ENCODE measurements around the gene MED27.
A peak's percentile ranks its signal among the peaks of the same experiment; 100 is the strongest.

MED27 gene

GRCh38 chr9:132044176-132044875 is 35.3 kb downstream of the MED27 start:
- DNase-seq (ENCODE audit: low read depth, low spot score) = no peak

- no peak for DNase-seq (ENCODE audit: low read depth, low spot score)
Measured at GRCh38 chr9:132043708-132044107, 36.0 kb downstream of the MED27 start.

- no peak for DNase-seq (ENCODE audit: low read depth, low spot score)
Measured at GRCh38 chr9:132042324-132042723, 37.3 kb downstream of the MED27 start.

- DNase-seq (ENCODE audit: low read depth, low spot score) = no peak
Measured at GRCh38 chr9:132041798-132042197, 37.9 kb downstream of the MED27 start.

GRCh38 chr9:132040808-132041207 is 38.9 kb downstream of the MED27 start:
- DNase-seq (ENCODE audit: low read depth, low spot score) = no peak

GRCh38 chr9:132040246-132040645 is 39.4 kb downstream of the MED27 start:
- DNase-seq (ENCODE audit: low read depth, low spot score) = no peak

- DNase-seq (ENCODE audit: low read depth, low spot score) = no peak
Measured at GRCh38 chr9:132039284-132039683, 40.4 kb downstream of the MED27 start.

- no peak for DNase-seq (ENCODE audit: low read depth, low spot score)
Measured at GRCh38 chr9:132037458-132037857, 42.2 kb downstream of the MED27 start.

GRCh38 chr9:132036521-132036920 is 43.1 kb downstream of the MED27 start:
- DNase-seq (ENCODE audit: low read depth, low spot score) = no peak

- no peak for DNase-seq (ENCODE audit: low read depth, low spot score)
Measured at GRCh38 chr9:132035679-132036078, 44.0 kb downstream of the MED27 start.

- DNase-seq (ENCODE audit: low read depth, low spot score) = no peak
Measured at GRCh38 chr9:132032238-132032950, 47.3 kb downstream of the MED27 start.

GRCh38 chr9:132031467-132032237 is 48.0 kb downstream of the MED27 start:
- no peak for DNase-seq (ENCODE audit: low read depth, low spot score)

- no peak for DNase-seq (ENCODE audit: low read depth, low spot score)
Measured at GRCh38 chr9:132030626-132031325, 48.9 kb downstream of the MED27 start.

- DNase-seq (ENCODE audit: low read depth, low spot score) = no peak
Measured at GRCh38 chr9:132027752-132028663, 51.7 kb downstream of the MED27 start.

- DNase-seq (ENCODE audit: low read depth, low spot score) = peak; percentile 30
Measured at GRCh38 chr9:132026932-132027585, 52.6 kb downstream of the MED27 start.

GRCh38 chr9:132025766-132026165 is 53.9 kb downstream of the MED27 start:
- DNase-seq (ENCODE audit: low read depth, low spot score) = no peak

GRCh38 chr9:132024589-132024988 is 55.1 kb downstream of the MED27 start:
- no peak for DNase-seq (ENCODE audit: low read depth, low spot score)

GRCh38 chr9:132023419-132024180 is 56.1 kb downstream of the MED27 start:
- no peak for DNase-seq (ENCODE audit: low read depth, low spot score)

- no peak for DNase-seq (ENCODE audit: low read depth, low spot score)
Measured at GRCh38 chr9:132020820-132021510, 58.7 kb downstream of the MED27 start.

All from iPS DF 19.7 (cell line).